Right renal cortex interstitium (tissue), 3 donors: ENCODE data around the gene CFAP99. TPM values are rescaled to one million over a fixed set of nuclear protein-coding genes. Genes with fewer than 3 reads are reported as not detected.
"Not testable (repeated sequence)": the region's sequence is repeated elsewhere in the genome, so short reads cannot be mapped to it uniquely, and the experiment has no call there.

Experiments used
- DNase-seq, 3 donors: peaks; one replicate each; pipeline ENCODE4 v3.0.0-alpha.2; 2013; ENCODE audit warnings: low read depth in 3 of 3, low spot score in 2 of 3
- polyA plus RNA-seq, 3 donors: library from polyadenylated mRNA; unstranded; fragments of 120-200 nt; gene quantifications; one replicate each; pipeline ENCODE4 v1.2.1, GENCODE V29; 2013; ENCODE audit not compliant: insufficient read length in 3 of 3

CFAP99 gene
- polyA plus RNA-seq, 3 donors = 0.55 to 0.69 (median 0.57) TPM

DNA sequence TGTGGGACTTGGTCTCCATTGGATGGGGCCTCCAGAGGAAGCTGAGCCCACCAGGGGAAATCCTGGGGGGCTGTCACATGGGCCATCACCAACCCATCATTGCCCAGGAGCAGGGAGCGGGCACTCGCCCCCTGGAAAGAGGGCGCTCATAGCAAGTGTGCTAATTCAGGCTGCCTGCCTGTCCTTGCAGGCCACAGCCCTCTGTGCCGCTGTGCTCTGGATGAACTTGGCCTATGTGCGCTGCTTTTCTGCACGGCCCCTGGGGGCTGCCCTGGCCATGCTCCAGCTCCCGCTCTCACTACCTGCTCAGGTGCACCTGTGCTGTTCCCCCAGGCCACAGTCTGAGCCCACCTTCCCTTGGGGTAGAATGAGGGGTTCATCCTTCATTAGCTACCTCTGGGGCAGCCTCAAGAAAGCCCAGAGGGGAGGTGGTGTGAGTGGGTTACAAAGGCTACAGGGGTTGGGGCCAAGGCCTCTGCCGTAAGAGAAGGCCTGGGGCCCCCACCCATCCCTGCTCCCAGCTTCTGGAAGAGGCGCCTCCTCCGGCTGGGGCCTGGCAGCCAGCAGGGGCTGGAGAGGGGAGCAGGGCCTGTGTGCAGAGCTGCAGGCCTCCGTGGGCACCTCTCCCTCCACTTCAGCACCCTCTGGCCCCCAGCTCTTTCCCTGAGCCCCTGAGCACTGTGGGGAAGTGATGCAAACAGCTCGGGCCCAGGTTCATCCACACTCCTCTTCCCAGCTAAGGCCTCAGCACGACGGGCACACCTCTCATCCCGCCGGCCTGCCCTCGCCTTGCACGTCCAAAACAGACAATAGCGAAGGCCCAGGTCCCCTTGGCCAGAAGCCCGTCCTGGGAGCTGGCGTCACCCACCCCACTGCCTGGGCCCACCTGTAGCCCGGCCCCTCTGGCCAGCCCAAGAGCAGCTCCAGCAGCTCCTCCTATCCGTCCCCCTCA lies 8.9 kb downstream of the CFAP99 start:
- no peak for DNase-seq

DNA sequence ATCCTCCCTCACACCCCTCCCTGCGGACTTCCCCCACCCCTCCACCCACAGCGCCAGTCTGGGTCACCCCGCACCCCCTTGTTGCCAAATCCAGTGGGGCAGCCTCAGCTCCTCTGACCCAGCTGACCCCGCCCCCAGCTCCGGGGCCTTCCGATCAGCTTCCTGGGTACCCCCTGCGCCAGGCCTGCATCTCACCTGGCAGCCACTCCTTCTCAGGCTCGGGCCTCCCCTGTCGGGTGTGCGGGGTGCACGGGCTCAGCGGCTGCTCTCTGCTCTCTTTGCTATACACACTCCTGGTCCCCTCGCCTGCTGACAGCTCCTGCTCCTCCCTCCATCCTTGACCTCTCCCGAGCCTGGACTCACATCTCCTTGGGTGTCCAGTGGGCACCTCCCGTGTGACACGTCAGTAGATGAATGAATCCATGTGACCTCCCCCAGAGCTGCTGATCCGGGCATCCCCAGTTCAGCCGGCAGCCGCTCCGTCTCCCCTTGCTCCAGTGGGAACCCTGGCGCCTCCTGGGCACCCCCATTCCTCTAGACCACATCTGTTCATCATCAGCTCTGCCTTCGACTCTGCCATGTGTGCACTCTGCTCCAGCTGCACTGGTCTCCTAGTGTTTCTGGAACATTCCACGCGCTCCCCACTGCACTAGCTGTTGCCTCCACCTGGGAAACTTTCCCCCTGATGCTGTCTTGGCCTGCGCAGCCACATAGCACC lies 9.9 kb downstream of the CFAP99 start:
- DNase-seq = no peak

DNA sequence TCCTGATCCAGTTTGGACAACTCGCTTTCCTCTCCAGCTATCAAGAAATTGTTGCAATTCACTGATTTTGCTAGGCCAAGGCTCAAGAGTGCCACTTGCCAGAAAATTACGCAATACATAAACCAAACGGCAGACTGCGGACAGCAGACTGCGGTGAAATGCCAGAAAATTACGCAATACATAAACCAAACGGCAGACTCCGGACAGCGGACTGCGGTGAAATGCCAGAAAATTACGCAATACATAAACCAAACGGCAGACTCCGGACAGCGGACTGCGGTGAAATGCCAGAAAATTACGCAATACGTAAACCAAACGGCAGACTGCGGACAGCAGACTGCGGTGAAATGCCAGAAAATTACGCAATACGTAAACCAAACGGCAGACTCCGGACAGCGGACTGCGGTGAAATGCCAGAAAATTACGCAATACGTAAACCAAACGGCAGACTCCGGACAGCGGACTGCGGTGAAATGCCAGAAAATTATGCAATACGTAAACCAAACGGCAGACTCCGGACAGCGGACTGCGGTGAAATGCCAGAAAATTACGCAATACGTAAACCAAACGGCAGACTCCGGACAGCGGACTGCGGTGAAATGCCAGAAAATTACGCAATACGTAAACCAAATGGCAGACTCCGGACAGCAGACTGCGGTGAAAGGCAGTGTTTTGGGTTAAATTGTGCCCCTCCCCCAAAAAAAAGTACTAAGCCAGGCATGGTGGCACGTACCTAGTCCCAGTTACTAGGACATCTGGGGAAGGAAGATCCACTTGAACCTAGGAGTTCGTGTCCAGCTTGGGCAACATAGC lies 11.4 kb downstream of the CFAP99 start:
- not testable (repeated sequence) for DNase-seq

DNA sequence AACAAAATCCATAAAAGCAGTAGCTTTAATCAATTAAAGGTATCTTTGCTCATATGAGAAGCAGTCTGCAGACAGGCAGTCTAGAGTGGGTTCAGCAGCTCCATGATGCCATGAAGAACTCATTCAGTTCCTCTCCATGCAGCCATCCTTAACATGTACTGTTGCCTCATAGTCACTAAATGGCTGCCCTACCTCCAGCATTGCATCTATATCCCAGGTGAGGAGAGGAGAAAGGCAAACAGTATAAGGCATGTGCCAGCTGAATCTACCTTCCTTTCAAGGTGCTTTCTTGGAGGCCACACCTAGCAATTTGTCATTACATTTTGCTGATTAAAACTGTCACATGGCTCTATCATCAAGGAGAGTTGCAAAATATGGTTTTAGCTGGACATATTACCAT lies 13.2 kb downstream of the CFAP99 start:
- DNase-seq = no peak

DNA sequence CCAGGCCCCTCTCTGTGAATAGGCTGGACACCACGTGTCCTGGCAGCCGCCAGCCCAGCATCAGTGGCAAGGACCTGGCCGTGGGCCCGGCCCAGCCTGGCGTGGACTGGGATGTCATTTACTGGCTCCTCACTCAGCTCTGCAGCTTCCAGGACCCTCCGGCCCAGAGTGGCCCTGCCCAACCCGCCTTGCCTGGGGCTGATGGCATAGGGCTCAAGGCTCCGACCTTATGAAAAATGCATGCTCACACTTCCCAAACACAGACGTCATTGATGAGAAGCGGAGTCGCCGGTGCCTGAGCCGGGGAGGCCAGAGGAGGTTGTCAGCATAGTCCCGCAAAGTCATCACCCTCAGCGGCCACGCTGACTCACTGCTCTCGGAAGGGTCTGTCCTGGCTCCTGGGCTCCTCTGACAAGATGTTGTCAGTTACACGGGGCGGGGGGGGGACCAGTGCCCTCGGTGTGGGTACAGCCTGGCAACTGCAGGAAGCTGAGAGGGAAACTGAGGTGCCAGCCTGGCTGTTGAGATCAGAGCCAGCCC lies 14.3 kb downstream of the CFAP99 start:
- DNase-seq = no peak

DNA sequence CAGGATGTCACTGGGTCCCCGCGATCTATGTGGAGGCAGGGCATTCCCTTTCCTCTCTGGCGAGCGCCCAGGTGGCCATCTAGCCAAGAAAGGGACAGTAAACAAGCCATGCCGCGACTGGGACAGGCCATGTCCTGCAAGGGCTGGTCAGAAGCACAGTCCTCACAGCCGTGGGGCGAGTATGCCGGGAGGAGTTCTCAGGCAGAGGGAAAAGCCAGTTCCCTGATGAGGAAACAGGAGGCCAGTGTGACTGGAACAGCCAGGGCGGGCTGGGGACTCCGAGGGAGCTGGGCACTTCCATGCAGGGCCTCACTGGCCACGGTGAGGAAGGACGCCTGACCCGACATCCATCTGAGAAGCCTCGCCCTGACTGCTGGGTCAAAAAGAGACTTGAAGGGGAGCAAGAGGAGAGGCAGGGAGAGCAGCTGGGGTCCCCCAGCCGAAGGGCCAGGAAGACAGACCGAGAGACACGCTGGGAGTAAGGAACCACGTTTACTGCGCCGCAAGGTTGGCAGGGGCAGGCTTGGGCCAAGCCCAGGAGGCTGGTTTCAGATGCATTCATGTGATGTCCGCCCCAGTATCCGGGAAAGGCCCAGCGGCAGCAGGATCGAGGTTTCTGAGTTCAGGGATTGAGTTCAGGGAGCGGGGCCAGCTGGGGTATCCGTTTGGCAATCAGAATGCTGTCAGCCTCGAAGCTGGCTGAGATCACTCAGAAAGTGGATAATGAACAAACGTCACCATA lies 15.0 kb downstream of the CFAP99 start:
- no peak for DNase-seq

DNA sequence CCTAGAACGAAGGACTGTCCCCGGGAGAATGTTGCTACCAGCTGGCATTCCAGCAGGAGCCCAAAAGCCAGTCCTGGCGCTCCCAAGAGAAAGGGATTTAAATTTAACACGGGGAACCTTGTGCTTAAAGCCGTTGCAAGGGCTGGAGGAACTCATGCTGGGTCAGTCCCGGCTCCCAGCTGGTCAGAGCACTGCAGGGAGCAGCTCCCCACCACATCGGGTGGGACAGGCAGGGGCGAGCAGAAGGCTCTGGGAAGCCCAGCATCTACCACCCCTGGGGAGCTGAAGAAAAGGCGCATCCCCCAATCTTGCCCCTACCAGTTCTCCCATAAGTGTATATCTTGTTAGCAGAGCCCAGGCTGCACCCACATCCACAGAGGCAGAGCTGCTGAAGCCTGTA lies 15.7 kb downstream of the CFAP99 start:
- DNase-seq = no peak

DNA sequence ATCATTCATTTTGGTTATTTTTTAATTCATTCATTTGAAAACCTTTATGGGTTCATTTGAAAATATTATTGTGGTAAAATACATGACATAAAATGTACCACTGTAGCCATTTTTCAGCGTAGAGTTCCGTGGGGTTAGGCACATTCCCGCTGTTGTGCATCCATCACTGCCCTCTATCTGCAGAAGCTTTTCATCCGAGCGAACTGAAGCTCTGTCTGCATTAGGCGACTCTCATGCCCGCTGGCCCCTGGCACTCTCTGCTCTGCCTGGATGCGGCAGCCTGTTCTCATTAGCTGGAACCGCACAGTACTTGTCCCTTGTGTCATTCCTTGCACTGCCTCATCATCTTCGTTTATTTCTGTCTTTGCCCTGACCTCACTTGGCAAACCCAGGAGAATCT lies 17.5 kb downstream of the CFAP99 start:
- DNase-seq = no peak

DNA sequence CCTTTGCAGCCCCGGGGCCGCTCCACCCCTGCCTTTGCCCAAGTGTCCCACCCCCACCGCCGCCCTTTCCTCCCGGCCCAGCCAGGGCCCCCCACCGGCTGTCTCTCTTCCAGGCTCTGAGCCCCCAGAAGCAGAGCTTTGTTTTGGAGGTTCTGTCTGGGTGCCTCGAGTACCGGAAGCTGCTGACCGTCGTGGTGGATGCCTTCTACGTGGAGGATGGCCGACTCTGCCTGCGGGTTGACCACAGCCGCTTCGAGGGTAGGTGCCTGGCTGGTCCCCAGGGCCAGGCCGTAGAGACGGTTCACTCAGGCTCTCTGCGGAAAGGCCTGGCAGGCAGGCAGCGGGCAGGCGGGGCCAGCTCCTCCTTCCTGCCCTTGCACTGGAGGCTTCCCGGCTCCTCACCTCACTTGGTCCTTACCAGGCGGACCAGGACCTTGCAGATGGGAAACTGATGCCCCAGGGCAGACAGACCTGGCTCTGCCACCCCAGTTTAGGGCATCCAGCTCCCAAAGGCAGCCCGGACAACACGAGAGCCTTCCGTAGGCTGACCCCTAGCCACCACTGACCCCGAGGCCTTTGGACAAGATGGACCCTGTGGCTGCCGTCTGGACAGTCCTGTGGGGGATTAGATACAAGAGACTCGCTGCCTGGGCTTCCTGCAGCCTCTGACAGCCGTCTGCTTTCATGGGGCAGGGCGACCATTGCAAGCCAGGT lies 18.2 kb downstream of the CFAP99 start:
- no peak for DNase-seq

DNA sequence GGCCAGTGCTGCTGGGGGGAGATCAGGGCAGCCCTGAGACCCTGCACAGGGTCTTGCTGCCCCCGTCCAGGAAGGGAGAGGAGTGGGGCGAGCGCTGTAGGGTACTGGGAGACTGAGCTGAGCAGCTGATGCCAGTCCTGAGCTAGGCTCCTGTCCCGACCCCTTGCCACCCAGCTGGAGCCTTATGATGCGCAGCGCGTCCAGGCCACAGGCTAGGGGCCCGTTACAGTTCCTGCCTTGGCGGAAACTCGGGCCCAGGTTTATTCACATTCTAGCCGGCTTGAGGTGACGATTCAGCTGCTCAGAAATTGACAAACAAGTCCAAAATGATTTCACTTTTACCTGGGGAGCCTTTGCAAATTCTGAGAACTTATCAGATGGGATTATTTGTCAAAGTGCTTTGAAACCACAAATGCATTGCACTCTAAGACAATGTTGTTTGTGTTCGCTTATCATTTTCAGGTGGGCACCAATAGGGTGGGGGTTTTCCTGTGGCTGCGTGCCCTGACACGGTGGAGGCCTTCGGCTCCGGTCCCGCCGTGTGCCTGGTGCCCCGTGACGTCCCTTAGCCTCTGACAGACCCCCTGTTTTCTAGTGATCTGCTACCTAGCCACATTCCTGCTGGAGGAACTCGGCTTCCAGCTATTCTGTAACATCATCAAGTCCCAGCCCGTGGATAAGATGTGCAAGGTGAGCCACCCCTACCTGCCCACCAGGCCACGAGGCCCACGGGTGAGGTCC lies 18.9 kb downstream of the CFAP99 start:
- no peak for DNase-seq

DNA sequence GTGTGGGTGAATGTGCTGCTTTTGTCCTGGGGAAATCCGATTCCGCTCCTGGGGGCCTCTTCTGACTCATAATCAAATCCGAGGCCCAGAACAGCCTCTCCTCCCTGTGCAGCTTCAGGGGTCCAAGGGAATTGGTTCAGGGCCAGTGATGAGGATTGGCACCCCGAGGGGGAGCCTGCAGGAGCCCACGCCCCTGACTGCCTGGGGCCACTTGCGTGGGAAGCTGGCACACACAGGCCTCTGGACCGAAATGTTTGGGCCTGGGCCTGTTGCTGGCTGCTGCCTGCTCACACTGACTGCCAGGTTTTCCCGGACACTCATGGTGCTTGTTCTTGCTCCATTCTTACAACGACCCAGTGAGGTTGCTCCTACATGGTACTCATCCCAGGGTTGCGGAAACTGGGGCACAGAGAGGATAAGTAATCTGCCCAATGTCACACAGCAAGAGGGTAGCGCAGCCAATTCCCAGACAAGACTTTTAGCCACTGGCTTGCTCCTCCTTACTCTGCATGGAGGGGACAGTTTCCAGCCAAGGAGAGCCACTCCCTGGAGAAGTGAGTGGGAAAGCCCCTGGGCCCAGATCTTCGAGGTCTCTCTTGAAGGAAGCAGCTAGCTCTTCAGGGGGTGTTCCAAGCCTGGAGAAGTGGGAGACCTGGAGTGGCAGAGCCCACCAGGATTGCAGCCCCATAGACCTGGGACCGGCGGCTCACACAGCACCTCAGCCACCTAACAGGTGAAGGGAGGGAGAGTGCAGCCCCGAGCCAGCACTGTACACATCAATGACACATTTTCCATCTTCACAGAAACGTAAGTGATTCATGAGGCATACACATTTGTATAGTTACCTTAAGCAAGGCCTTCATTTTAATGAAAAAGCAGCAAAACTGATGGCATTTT lies 20.3 kb downstream of the CFAP99 start:
- DNase-seq = no peak

DNA sequence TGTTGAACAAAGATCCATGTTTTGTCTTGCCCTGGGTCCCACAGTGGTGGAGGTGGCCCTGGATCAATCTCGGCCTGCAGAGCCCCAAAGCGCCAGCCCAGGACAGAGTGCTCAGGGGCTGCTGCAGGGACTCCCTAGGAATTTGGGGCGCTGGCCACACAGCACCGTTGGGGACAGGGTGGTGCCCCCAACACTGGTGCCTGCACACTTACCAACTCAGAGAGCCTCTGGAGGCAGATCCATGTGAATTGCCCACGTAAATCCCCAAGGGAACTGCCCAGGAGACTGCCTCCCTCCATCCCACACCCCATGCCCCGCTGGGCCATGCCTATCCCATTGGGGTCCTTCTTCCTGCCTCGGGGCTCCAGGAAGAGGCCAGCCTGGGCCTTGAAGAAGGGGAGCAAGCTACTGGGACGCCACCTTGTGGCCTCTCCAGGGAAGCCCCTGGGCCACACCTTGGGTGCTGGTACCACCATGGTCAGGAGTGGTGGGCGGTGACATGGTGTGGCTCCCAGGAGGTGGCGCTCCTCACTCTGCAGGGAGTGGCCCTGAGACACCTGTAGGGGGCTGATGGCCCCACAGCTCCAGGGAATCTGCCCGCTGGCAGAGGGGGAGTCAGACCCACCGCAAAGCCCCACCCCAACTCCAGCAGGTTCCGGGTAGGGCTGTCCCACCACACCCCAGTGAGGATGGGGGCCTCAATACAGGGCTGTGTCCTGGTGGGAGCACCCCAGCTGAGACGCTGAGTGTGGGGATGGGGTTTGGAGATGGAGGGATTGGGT lies 22.8 kb downstream of the CFAP99 start:
- no peak for DNase-seq

DNA sequence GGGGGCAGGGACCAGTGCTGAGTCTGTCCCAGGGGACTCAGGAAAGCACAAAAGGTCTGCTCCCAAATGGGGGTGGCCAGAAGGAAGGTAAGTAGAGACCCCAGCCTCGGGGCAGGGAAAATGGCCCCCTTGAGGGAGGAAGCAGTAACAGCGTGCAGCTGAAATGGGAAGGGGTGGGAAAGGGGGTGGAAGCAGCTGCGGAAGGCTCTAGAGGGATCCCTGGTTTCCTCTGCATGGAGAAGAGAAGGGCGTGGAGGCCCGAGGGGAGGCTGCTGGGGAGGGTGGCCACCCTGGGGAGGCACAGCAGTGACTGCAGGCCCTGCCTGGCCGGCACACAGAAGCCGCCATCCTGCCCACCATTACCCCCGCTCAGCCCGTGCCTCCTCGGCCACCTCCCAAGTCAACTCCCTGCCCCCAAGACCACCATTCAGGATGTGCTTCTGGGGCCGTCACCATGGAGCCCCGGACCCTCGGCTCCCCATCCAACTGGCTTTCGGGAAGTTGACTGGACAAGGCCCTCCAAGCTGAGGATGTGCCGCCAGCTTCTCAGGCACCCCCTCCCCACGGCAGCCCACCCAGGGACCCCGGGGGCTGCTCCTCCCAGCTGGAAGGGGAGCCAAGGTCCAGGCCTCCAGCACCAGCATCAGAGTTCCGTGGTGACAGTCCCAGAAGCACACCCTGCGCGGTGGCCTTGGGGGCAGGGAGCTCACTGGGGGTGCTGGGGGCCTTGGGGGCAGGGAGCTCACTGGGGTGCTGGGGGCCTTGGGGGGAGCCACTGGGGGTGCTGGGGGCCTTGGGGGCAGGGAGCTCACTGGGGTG lies 23.6 kb downstream of the CFAP99 start:
- no peak for DNase-seq

DNA sequence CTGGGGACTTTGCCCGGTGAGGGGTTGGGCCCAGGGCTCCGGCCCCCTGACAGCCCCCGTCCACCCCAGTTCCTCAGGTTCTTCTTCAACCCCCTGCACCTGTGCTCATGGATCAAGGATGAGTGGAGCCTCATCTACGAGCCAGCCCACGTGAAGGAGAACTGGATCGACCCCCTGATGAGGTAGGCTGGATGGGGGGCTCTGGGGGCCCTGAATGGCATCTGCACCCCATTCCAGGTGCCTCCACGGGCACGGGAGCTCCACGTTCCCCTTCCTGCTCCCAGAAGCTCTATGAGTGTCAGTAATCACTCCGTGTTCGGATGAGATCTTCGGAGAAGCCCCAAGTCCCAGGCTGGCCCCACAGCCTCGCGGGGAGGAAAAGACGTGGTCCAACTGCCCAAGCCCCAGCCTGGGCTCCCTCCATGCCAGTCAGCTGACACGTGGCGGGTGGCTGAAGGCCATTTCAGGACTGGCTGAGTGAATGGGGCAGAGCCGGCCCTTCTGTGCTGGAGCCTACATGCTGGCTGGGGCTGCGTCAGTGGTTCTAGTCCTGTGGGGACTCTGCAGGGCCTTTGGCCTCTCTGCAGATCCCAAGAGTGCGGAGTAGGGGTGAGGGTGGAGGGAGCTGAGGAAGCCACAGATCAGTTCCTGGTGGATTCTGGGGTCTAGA lies 24.4 kb downstream of the CFAP99 start:
- no peak for DNase-seq

DNA sequence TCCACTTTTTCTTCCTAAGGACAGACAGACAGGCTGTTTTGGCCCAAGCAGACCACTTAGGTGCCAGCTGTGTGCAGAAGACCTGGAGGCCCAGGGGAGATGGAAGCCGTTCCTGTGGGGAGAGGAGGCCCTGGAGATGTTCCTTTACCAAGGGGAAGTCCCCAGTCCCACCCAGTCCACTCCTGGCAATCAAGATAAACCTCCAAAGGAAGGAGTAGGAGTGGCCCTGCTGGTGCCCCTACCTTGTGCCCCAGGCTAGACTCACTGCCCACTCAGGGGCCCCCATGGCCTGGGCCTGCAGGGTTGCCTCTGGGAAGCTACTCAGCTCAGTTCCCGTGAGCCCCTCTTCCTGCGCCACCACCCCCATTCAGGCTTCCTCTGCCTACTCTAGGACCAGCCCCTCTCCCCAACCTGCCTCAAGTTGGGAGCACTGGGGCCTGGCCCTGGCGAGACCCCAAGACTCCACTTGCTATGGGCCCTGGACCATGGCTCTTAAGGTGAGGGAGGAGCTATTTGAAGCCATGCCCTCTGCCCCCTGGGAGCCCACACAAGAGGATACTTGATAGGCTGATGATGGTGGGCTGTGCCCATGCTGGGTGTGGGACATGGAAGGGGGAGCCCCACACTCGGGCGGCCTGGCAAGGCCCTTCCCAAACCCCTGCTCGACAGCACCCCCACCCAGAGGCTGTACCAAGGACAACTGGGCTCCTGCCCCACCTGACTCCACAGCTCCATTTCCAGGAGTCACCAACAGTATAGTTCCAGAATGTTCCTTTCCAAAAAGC lies 25.4 kb downstream of the CFAP99 start:
- DNase-seq = no peak
